GM18502 (cell line): Measurements from ENCODE around the gene MBP.

Experiments used
- ATAC-seq: cut with Tn5 transposase; IDR thresholded peaks from one replicate; pipeline ENCODE4 v1.9.1; 2021; ENCODE audit warnings: mild to moderate bottlenecking; ENCODE audit not compliant: unreplicated experiment, poor library complexity

MBP gene

DNA sequence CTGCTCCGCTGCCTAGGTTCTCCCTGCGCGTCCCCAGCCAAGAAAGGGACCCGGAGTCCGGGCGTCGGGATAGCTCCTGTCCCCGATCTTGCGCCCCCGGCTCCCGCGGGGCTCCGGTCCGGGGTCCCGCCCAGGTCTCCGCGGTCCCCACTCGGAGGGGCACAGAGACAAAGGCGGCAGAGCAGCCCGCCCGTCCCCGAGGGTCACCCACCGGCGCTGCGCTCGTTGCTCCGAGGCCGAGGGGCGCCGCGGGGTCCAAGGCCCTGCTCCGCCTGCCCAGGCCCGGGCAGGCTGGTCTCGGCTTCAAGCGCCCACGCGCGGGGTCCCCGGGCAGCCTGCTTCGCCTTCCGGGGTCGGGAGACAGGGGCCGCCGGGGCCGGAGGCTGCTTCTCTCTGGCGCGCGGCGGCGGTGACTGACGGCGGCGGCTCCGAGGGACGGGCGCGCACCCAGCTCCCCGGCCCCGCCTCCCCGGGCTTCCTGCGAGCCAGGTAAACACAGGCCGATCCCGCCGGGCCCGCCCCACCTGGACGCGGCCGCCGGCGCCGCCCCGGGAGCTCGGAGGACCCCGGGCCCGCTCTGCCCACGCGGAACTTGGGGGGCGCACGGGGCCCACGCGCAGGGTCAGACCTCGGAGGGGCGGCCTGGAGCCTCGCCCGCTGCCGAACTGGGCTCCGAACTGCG, at the start of gene MBP:
Gene MBP, minus strand, starts transcription at position 415 of the 682 bp plus-strand sequence. CDS start 27,522 bp downstream, outside the sequence.
- peak; percentile 67 for ATAC-seq

DNA sequence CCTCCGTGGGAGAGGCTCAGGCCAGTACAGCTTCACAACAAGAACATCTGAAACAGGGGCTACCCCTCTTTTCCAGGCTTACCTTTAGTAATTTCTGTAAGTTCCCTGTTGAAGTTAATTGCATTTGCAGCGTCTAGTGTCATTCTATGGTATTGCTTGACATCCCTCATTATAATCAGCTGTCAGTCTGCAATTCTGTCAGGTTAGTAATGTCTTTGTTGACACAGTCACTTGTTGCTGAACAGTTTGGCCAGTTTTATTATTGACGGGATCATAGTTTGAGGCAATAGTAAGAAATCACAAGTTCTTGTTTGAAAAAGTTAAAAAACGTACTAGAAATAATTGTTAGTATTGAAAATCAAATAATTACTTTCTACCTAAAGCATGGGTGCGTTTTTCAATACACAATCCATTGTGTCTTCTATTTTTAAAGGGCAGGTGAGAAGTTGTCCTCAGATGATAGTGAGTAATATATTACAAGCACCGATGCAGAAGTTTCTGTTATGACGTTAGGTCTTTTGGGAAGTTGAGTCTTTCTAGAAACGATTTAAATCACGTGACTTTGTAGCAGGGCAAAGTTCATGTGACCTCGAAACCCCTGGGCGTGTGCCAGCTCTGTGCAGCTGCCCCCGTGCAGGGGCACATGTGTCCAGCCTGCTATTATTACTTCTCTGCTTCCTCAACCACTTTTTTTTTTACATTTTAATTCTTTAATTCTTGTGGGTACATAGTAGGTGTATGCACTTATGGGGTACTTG, 49.5 kb upstream of the MBP start:
- ATAC-seq = no peak

DNA sequence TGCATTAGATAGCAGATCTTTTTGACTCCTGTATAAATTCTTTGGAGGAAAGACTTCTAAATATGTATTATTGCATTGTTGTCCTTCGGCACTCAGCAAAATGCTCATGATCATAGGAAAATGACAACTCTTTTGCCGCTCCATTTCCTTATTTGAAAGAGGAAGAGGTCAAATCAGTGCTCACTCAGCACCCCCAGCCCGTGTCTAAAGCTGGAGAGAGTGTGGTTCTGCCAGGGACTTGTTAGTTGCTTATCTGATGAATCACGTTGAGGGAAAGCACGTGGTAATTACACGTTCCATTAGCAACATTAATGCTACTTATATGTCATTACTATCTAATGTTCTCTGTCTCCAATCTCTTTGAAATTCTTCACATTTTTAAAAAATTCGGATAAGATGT, 46.0 kb upstream of the MBP start:
- no peak for ATAC-seq

DNA sequence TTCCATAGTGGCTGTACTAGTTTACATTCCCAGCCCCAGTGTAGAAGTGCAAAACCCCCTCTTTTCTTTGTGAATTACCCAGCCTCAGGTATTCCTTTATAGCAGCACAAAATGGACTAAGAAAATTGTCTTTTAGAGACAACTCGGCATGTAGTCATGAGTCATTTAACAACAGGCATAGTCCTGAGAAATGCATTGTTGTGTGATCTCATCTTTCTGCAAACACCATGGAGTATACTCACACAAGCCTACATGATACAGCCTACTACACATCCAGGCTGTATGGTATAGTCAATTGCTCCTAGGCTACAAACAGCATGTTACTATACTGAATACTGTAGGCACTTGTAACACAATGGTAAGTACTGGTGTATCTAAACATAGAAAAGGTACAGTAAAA, 44.4 kb upstream of the MBP start:
- no peak for ATAC-seq

DNA sequence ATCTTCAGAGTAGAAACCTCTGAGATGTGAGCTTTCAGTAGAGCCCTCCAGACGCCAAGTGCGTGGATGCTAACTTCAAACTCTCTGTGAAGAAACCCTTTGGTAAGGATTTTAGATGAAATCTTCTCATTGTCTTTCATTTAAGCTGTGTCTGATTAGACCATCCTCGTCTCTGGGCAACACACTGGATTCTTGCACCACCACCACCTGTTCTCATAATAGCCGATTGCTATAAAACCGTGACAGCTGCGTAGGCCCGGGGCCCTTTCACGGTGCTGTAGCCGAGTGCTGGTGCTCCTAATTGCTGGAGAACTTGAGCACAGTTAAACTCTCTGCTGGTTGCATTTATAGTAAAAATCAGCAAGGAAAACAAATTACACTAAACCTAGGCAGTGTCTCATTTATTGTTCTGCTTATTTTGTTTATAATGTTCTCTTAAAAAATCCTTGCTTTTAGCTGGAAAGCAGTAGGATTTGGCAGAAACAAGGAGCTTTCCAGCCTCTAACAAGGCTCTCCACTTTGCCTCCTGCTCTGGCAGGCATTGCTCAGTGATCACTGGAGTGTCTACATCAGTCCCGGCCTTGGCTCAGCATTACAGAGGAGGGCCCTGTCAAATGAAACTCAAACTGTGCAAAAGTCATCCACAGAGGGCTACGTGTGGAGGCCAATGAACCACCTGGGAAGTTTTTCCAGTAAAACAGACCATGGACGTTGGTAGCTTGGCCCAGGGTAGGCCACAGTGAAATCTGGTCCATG, 40.9 kb upstream of the MBP start:
- ATAC-seq = no peak

DNA sequence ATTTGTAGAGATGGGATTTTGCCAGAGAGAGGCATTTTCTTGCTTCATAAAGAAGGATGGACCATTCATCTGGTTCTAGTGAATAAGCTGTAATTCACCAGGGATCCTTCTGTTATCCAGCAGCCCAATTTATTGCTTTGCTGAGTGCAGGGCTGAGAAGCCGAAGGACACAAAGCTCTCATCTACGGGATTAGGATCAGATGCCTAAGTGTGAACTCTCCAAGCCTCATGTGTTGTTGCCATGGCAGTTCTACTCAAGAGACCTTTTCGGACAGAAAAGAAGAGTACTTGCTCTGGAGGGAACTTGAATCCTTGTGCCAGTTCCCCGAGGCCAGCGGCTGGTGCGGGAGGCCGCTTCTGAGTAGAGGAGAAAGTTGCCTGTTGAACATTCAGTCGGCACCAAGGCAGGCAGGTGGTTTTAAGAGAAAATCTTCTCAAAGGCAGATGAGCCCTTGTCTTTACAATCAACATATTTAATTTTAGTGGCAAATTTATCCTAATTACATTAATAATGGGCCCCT, 38.4 kb upstream of the MBP start:
- ATAC-seq = no peak

DNA sequence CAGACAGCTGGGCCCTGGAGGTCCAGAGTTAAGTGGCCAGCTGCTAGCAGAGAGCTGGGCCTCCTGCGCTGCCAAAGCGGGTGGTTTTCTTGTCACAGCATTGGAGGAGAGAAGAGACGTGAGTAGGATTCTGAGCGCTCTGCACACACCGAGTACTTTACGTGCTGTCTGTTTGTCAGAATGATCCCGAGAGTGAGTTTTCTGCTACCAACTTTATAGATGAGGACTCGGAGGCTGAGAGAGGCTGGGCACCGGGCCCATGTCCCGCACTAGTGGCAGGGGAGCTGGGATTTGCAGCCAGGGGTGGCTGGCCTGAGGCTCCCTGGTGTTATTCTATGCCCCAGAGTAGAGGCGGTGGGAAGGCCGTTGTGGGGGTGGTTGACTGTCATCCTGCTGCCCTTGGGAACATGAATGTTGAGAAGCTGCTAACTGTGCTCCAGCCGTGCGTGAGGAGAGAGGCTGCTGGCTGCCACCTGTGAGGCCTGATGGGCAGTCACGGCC, 36.3 kb upstream of the MBP start:
- ATAC-seq = no peak

DNA sequence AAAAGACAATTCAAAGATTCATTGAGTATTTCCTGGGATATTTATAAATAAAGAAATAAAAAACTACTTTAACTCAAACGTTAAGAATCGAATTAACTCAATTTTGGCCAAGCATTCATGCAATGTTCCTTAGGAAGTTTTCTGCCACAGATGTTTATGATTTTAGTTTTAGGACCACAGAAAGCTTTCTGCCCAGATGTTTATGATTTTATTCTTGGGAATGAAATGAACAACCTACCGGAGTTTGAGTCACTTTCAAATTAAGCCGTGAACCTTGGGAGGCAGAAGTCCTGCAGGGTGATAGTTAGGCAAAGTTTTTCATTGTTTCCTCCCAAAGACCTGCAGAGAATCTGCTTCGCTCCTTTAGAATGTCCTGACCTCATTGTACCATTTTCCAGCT, 34.7 kb upstream of the MBP start:
- ATAC-seq = no peak

DNA sequence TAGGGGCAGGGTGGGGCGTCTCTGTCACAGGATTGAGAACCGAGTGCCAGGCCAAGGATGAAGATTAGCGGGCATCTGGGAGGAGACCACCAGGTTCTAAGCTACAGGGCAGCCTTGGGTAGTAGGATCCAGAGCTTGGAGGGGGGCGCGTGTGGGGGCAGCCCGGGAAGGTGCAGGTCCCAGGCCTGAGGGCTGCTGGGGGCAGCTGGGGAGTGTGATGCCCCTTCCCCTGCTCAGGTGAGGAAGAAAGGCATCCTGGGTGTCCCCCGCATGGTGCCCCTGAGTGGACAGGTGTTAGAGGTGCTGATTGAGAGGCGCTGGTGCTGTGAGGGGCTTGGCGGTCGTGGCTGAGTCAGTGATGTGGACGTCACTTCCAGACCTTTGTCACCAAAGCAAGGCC, 33.9 kb upstream of the MBP start:
- no peak for ATAC-seq

DNA sequence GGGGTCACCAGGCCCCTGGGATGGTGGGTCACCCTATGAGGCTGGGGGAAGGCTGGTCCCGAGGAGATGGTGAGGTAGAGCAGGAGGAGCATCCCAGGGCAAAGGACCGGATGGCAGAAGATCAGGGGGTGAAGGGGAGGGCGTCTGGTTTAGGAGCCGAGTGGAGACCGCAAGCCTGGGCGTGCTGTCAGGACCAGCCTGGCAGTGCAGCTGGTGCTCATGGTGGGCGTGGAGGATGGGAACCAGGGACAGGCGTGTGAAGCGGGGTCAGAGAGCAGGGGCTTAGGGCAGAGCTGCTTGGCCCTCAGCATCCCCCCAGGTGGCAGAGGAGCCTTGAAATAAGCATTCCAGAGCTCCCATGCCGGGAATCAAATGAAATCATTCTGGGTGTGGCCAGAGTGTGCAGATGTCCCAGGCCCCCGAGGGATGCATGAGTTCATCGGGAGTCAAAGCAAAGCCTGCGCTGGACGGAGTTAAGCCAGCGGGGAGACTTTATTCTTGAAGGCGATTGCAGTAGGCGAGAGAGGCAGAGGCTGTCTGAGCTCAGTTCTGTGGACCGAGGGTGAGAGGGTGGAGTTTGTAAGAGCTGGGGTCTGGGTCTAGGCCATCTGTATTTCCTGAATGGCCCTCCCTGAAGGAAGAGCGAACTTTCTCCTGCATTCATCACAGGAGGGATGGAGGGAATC, 33.1 kb upstream of the MBP start:
- no peak for ATAC-seq

DNA sequence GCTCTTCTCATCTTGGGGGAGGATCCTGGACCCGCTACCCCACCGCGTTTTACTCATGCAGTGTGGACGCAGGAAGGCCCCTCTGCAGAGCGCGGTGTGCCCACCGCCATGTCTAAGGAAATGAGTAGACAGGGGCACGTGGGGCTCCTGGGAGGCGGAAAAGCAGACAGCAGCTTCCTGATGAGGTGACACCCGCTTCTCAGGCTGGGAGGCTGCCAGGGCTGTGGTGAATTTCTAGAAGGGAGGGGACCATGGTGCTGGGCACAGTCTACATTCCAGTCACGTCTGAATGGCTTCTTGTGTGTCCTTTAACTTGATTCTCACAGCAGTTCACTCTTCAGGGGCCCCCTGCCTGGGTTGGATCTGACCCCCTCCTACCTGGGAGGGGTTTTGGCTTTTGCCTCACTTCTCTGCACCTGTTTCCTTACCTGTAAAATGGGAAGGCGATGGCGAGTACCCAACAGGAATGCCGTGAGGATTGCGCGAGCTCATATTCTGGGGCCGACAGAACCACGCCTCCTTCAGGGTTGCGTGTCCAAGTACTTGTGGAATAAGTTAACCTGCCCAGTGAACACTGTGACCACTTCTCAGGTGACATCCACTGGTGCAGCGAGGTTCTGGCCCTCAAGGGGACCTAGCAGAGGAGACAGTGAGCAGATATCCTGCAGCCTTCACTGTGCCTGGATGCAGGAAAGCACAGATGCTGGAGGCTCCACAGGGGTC, 32.3 kb upstream of the MBP start:
- no peak for ATAC-seq

DNA sequence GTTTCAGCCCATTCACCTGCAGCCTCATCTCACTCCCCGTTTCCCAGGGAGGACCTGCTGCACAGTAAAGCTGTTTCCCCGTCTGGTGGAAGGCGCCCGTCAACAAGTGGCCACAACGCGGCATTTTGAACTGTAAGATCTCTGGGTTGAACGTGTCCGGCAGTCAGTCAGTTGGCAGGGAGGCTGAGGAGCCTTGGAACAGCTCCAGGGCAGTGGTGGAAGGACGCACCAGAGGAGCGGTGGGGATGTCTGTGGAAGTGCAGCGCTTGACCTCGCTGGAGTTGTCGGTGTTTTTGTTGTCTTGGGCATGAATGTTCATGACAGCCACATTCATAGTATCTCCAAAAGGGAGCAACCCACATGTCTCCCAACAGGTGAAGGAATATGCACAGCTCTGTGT, 31.4 kb upstream of the MBP start:
- no peak for ATAC-seq

DNA sequence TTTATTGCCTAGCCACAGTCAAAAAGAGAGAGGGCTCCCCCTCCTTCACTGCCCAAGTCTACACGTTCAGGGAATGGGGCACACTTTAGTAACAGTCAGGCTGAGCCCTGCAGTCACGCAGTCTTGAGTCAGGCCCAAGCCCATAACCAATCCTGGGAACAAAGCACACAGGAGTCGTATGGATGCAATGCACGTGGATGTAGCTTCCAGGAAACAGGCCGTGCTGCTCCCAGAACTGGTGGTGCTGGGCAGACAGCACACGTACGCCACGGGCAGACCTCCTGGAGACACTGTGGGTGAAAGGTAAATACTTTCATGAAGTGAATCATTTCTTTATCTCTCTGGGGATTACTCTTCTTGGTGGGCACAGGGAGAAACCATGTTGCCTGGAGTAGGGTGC, 30.0 kb upstream of the MBP start:
- ATAC-seq = no peak

DNA sequence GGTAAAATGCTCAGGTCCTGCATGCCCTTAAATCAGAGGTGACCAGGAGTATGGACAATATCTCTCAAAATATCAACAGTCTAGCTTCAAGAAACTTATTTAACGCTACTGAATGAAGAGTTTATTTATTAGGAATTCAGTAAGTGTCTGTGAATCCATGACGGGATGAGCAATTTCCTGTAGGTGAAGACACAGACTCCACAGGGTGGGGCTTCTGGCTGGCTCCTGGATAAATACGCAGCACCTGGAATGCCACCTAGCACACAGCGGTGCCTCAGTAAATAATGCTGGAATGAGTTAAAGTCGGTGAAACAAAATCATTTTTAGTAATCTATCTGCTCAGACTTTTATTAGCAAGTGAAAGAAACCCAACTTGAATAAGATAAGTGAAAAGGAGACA, 29.4 kb upstream of the MBP start:
- ATAC-seq = no peak

DNA sequence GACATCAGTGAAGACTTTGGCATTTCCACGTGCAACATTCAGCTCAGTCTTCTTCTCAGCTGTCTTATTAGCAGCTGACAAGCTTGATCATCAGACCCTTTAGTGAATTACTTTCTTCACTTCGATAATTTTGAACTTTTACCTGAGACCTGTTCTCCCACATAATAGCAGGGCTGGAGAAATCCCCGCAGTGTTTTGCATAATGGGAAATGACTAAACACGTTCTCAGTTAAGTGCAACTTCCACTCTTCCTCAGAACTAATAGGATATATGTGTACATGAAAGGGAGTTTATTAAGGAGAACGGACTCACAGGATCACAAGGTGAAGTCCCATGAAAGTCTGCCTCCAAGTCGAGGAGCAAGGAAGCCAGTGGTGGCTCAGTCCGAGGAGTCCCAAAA, 28.8 kb upstream of the MBP start:
- no peak for ATAC-seq

DNA sequence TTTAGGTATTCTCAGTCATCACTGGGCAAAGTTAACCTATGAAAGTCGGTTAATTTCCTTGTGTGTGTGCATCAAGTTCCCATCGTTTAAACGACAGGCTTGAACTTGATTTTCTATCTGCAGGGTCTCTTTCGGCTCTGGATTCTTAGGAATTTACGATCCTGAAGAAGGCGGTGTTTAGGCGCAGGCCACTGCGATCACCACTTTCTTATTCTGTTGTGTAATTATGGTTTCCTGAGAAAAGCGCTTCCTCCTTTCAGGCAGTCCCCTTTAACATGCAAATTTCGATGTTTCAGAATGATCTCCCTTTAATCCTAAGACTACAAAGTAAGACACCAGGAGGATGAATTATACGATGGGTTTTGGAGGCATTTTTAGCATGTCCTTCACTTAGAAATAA, 27.9 kb upstream of the MBP start:
- ATAC-seq = peak; percentile 64

DNA sequence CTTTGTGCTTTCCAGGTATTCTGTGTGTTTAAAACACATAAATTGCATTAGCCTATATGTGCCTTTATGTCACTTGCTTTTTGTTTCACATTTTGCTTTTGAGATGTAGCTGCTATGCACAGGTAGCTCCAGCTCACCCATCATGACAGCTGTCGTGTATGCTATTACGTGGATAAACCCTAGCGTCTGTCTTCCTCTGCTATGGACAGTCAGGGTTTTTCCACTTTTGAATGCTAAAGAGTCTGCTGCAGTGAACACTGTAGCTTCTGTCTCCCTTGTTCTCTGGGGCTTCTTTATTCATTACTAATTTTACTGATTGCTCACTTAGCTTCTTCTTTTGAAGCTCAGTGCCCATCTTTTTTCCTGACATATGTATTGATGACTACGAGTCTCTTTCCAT, 24.7 kb upstream of the MBP start:
- ATAC-seq = no peak

DNA sequence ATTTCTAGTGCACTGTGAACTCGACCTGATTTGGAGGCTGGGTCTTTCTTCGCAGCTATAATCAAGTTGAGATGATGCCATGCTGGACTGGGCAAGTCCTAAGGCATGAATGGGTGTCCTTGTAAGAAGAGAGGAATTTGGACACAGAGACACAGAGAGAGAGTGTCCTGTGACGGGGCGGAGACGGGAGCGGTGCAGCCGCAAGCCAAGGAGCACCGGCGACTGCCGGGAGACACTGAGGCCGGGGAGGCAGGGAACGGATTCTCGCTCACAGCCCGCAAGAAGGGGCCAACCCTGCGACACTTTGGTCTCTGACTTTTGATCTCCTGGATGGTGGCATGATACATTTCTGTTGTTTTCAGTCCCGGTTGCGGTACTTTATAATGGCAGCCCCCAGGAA, 22.4 kb upstream of the MBP start:
- no peak for ATAC-seq

DNA sequence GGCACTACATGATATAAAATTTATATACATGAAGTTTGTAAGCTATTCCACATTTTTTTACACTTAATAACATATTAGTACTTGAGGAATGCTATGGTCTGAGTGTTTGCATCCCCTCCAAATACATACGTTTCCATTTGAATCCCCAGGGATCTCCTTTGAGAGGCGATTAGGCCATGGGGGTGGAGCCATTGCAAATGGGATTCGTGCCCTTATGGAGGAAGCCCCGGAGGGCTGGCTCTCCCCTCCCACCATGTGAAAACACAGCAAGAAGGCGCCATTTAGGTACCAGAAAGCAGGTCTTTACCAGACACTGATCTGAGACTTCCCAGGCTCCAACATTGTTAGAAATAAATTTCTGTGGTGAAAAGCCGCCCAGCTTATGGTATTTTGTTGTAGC, 20.8 kb upstream of the MBP start:
- no peak for ATAC-seq
